Activated T-cell treated with anti-CD3 and anti-CD28 coated beads for 4 hours (primary cell): Measurements from ENCODE around the gene TLR3.

ENCODE experiments used
- DNase-seq: peaks from one replicate; pipeline ENCODE4 v3.0.0-alpha.2; 2020

The TLR3 gene

DNA sequence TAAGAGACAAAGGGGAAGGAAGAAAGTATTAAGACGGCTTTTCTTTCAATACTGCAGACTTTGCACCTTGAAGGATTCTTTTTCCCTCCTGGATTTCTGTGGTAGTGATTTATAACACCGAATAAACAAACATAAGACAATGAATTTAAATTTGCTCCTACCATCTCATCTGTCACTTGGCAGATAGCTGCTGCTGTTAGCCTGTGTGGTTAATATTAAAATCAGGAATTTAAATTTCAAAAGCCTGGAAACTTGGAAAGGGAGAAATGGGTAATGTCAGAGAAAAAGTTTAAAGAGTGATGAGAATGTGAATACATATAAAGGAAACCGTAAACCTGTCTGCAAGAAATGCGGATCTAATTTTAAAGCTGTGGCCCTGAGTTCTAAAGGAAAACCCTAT lies 39.0 kb downstream of the TLR3 start:
- DNase-seq: no peak

DNA sequence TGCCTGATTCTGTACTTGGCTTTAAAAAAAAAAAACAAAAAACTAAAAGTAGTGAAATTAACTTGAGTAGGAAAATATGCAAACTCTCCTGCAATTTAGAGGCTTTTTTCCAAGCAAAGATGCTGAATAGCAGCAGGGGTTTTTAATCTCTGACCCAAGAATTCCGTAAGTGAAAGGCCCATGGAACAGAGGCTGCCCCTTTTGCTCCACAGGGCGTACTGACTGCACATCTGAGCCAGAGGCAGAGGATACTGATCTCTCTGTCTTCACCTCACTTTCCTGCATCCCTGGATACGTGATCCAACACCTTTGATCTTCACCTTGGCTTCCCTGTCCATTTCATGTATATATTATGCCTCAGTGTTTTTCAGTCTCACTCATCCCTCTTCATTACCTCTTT lies 39.4 kb downstream of the TLR3 start:
- no peak for DNase-seq

DNA sequence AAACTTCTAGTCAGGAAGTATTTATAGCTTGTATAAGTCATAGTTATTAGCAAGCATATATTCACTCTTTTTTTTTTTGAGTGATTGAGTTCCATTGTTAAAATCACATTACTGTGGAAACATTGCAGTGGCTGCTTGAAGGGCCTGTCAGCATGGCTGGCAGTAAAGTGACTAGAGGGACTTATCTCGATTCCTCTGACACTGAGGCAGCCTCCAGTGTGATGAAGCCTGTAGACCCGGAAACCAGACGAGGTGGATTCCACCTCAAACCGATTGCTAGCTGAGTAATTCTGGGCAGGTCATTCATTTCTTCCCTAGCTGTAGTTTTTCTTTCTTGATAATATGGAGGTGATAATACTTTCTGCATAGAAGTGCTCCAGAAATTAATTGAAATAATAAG lies 40.3 kb downstream of the TLR3 start:
- no peak for DNase-seq

DNA sequence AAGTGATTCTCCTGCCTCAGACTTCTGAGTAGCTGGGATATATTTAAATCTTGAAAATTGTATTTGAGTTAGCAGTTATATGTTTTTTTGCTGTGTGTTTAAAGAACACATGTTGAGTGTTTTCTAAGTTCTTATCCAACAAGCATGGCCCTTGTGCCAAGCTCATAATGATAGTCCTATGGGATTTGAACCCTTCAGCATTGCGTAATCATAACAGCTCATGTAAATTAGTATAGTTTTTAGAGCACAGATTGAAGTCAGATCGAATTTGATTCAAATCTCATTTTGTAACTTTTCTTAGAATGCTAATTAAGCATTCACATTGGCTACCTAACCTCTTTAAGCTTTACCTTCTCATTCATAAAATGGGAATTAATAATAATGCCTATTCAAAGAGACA lies 47.7 kb downstream of the TLR3 start:
- no peak for DNase-seq

DNA sequence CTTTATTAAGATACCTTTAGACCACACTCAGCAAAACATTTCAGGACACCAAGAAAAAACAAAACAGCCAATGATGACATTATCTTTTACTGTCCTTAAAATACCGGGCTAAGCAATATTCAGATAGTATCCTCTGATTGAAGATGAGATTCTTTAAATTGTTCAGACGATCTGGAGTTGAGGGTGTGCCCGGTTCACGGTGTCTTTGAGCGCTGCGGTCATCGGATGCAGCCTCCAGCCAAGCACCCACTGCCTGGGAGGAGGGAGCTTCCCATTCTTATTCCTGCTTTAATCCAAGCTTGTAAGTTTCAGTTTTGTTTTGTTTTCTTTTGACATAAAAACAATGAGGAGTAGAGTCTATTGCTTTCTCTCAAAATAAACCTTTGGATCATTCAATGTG lies 49.6 kb downstream of the TLR3 start:
- no peak for DNase-seq

DNA sequence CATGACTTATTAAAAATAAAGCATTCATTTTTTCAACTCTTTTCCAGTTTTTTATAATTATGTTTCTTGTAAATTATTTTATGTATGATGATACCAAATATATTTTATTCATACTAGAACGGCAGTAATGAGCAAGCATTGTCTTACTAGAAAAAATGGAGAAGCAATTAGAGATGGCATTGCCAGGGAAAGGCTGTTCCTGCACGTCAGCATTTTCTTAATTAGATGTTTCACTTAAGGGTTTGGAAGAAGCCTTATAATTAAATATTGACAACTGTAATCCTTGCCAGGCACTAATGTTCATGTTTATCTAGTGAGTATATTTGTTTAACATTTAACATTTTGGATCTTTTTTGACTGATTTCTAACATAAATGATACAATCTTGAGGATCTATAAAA lies 52.1 kb downstream of the TLR3 start:
- DNase-seq: no peak

DNA sequence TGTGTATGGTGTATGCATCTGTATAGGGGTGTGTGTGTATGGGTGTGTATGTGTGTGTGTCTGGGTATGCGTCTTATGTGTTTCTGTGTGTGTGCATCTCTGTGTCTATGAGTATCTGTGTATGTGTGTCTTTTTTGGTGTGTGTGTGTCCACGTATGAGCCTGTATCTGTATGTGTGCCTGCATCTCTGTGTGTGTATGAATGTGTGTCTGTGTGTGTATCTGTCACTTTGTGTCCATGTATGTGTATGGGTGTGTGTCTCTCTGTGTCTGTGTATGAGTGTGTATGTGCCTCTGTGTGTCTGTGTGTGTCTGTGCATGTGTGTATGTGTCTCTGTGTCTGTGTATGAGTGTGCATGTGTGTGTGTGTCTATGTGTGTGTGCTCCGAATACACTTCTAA lies 59.9 kb downstream of the TLR3 start:
- DNase-seq: no peak

DNA sequence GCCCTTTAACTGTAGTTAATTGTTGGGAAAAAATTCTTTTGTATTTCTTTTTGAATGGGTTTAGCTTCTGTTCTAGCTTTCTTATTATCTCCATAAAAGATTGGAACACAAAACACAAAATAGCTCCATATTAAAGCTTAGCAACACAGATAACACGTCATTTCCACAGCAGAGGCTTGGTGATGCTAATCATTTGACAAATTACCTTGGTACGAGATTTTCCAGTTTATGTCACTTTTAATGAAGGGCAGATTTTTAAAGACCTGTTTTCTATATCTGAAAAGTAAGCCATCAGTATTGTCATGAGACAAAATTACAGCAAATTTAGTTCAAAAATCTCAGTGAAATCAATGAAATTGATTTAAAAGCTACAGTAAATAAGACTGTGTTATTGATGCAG lies 63.0 kb downstream of the TLR3 start:
- no peak for DNase-seq

DNA sequence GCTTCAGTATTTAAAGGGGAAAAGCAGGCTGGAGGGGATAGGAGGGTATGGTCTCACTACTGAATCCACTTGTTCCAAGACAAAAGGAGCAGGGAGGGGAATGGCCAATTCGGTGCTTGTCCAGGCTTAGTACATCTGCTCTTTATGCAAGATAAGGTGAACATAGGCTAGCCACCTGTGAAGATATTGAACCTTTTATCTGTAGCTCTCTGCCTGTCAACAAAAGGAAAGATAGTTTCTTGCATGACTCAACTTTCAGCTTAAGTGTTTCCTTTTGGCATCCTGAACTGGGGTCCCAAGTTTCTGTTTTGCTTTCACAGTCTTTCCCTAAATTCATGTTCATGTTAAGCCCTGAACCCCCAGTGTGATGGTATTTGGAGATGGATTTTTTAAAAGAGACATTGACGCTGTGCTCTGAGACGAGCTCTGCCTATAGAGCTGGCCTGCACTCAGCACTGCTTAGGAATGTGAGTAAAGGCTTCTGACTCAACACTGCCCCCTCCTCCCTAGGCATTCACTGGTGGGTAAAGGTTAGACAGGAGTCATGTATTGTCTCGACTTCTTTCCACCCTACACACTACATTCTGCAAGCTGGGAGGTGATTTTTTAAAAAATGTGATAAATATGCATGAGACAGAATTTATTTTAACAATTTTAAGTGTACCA lies 63.8 kb downstream of the TLR3 start:
- DNase-seq: no peak

DNA sequence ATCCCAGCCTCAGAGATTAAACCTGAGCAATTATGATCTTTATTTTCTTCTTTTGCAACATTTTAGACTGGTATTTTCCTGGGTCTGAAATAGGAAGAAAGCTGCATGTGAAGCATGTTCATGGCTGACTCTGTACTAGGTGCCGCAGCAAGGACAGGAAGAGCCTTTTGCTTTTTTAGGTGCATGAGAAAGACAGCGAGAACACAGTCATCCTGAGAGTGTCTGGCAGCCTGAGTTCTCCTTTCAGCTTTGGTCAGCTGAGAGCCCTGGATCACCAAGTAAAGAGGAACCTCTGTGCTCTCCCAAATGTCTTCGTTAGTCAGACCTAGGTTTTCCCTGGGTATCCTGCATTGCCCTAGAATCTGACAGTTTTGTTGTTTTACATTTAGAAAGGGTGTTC lies 65.3 kb downstream of the TLR3 start:
- no peak for DNase-seq

DNA sequence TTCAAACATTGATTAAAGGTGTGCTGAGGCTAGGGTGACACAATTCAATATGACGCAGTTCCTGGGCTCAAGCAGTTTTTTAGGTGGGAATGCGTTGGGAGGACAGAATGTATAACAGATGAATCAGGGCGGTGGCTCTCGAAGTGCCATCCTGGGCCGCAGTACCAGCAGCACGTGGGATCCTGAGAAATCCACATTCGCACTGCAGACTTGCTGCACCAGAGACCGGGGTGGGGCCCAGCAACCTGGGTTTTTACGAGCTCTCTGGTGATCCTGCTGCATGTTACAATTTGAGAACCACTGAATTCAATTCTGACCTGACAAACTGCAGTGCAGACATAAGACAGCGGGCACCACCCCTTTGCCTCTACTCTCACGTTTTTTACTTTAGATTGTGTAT lies 65.9 kb downstream of the TLR3 start:
- DNase-seq: no peak

DNA sequence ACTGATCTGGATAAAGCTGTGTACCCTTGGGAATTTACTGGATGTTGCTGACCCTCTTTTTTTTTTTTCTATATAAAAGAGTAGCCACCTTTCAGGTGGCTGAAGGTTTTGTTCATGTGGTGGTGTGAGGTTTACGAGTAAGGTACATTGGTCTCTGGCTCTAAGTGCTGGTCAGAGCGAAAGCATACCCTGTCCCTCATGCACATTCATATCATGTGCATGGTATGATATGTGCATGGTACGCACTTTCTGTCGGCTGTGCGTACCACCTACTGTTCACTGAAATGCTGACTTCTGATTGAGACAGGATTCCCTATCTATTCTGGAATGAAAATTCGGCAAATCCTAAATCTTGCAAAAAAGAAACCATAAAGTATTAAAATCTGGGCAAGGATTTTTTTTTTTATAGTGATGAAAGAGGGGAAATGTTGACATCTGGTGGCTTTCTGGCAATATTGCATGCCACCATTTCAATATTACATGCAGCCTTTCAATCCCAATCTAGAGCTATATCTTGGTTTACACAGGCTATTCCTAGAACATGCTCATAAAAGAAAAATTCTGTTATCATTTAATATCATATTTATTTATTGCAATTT lies 68.3 kb downstream of the TLR3 start:
- no peak for DNase-seq
